Tibial nerve (tissue), 4 donors: Measurements from ENCODE around the gene APBA3. TPM values are rescaled to one million over a fixed set of nuclear protein-coding genes. Genes with fewer than 3 reads are reported as not detected.

ENCODE experiments used
- DNase-seq, 2 donors: peaks; one replicate each; pipeline ENCODE4 v3.0.0-alpha.2; 2019; ENCODE audit warnings: low spot score in 2 of 2
- H3K27ac ChIP-seq, 4 donors: fragments of 200-600 bp; sonication (generic) in 3 of 4; one replicate each; pipeline ENCODE4 v1.5.1; 2017 to 2019; ENCODE audit warnings: mild to moderate bottlenecking in 1 of 4
- H3K27me3 ChIP-seq, 2 donors: fragments of 200-600 bp; sonication (generic) in 1 of 2; one replicate each; pipeline versions ENCODE4 v1.5.1 to v1.6.0; 2017 to 2019
- H3K36me3 ChIP-seq, 3 donors: fragments of 200-600 bp; sonication (generic); one replicate each; pipeline ENCODE4 v1.5.1; 2018 to 2019
- H3K4me1 ChIP-seq, 4 donors: fragments of 200-600 bp; sonication (generic) in 3 of 4; one replicate each; pipeline ENCODE4 v1.5.1; 2017 to 2019
- H3K4me3 ChIP-seq, 4 donors: fragments of 200-600 bp; sonication (generic) in 3 of 4; one replicate each; pipeline ENCODE4 v1.5.1; 2017 to 2019; ENCODE audit warnings: mild to moderate bottlenecking in 1 of 4, moderate library complexity in 1 of 4
- H3K9me3 ChIP-seq, 4 donors: fragments of 200-600 bp; sonication (generic) in 3 of 4; one replicate each; pipeline ENCODE4 v1.5.1; 2017 to 2019
- CTCF ChIP-seq, 5 experiments: fragments of 200-600 bp in 3 of 5; fragments of 450-650 bp in 2 of 5; sonication (generic) in 3 of 5; IDR thresholded peaks; one replicate each; pipeline ENCODE4 v1.5.1; 2016 to 2019; ENCODE audit warnings: antibody characterized with exemption in 5 of 5, mild to moderate bottlenecking in 3 of 5, moderate library complexity in 2 of 5
- EP300 ChIP-seq, 2 donors: sonication (generic); formaldehyde crosslinking; IDR thresholded peaks; one replicate each; pipeline ENCODE4 v1.6.1; 2017; ENCODE audit warnings: antibody characterized with exemption in 2 of 2, mild to moderate bottlenecking in 1 of 2
- POLR2A ChIP-seq, 2 donors: fragments of 450-650 bp; IDR thresholded peaks; one replicate each; pipeline ENCODE4 v1.6.1; 2017; ENCODE audit warnings: antibody characterized with exemption in 2 of 2, mild to moderate bottlenecking in 2 of 2, moderate library complexity in 2 of 2
- WGBS, 2 donors: methylation state at CpG; one replicate each; pipeline ENCODE4 v1.1.5; 2018; 5-methylcytosine and 5-hydroxymethylcytosine counted together
- total RNA-seq, 4 donors: library from RNA; depleted of rRNA; stranded (reverse); fragments of >200 nt; gene quantifications; one replicate each; pipeline ENCODE4 v1.1.0, GENCODE V29; 2016

The APBA3 gene
- total RNA-seq, 4 donors from 2014 or later, result 21.6 to 51.0 (median 34.7) TPM

- Histone ChIP-seq H3K9me3 (peaks cover 3 to 37% (median 13%) of the 10 kb centered on the region in 4 donors), H3K4me1 (no peaks in the 10 kb centered on the region), H3K4me3 (no peak overlapping the region), H3K36me3 (no peaks in the 10 kb centered on the region), H3K27ac (no peak overlapping the region), H3K27me3 (peaks cover 0 to 10% of the 10 kb centered on the region in 2 donors)
- no peak for DNase-seq
- no peak for TF ChIP-seq CTCF (IDR thresholded peaks at IDR 0.05)
- no peak for TF ChIP-seq EP300 (IDR thresholded peaks at IDR 0.05)
- no peak for TF ChIP-seq POLR2A (IDR thresholded peaks at IDR 0.05)
- 81 to 89% methylated on average over 14 to 26 of the region's 37 CpGs for WGBS, 2 donors
Measured at GRCh38 chr19:3778104-3778867, 16.8 kb upstream of the APBA3 start.

- TF ChIP-seq CTCF (IDR thresholded peaks at IDR 0.05), result no peak
- TF ChIP-seq EP300 (IDR thresholded peaks at IDR 0.05), result no peak
- no peak for TF ChIP-seq POLR2A (IDR thresholded peaks at IDR 0.05)
- no peak for DNase-seq
- Histone ChIP-seq H3K9me3 (peaks cover 0 to 20% (median 4%) of the 10 kb centered on the region in 4 donors), H3K27me3 (no peaks in the 10 kb centered on the region), H3K4me3 (no peak overlapping the region), H3K27ac (no peak overlapping the region), H3K36me3 (no peaks in the 10 kb centered on the region), H3K4me1 (no peaks in the 10 kb centered on the region)
- 82 to 88% methylated on average over 1 of the region's 1 CpG for WGBS, 2 donors
Measured at GRCh38 chr19:3776479-3777040, 15.1 kb upstream of the APBA3 start.

GRCh38 chr19:3775831-3776230, 14.3 kb upstream of the APBA3 start:
- 85% methylated on average over 5 of the region's 5 CpGs; no CpG with 5 or more reads in 1 of the 2 donors for WGBS, 2 donors
- no peak for DNase-seq
- H3K4me1 ChIP-seq, result no peaks in the 10 kb centered on the region
- H3K9me3 ChIP-seq, result peaks cover 0 to 13% (median under 1%) of the 10 kb centered on the region in 4 donors
- no peak overlapping the region for H3K4me3 ChIP-seq
- H3K36me3 ChIP-seq, result no peaks in the 10 kb centered on the region
- no peaks in the 10 kb centered on the region for H3K27me3 ChIP-seq
- TF ChIP-seq POLR2A (IDR thresholded peaks at IDR 0.05) (no peak), CTCF (IDR thresholded peaks at IDR 0.05) (no peak), EP300 (IDR thresholded peaks at IDR 0.05) (no peak)
- no peak overlapping the region for H3K27ac ChIP-seq

GRCh38 chr19:3775374-3775711, 13.9 kb upstream of the APBA3 start:
- Histone ChIP-seq H3K27me3 (no peaks in the 10 kb centered on the region), H3K9me3 (peaks cover 0 to 8% (median 0%) of the 10 kb centered on the region in 4 donors), H3K36me3 (peaks cover 0 to 2% (median 0%) of the 10 kb centered on the region in 3 donors), H3K4me1 (no peaks in the 10 kb centered on the region), H3K4me3 (no peak overlapping the region), H3K27ac (no peak overlapping the region)
- TF ChIP-seq POLR2A (IDR thresholded peaks at IDR 0.05) (no peak), EP300 (IDR thresholded peaks at IDR 0.05) (no peak), CTCF (IDR thresholded peaks at IDR 0.05) (no peak)
- no peak for DNase-seq
- 67 to 88% methylated on average over 1 of the region's 2 CpGs for WGBS, 2 donors
